Measurements from ENCODE around the gene SP110. TPM values are rescaled to one million over a fixed set of nuclear protein-coding genes. Genes with fewer than 3 reads are reported as not detected.

Gene SP110
- total RNA-seq, 2 donors from 2014 or later, result 28.0 to 73.5 TPM

DNA sequence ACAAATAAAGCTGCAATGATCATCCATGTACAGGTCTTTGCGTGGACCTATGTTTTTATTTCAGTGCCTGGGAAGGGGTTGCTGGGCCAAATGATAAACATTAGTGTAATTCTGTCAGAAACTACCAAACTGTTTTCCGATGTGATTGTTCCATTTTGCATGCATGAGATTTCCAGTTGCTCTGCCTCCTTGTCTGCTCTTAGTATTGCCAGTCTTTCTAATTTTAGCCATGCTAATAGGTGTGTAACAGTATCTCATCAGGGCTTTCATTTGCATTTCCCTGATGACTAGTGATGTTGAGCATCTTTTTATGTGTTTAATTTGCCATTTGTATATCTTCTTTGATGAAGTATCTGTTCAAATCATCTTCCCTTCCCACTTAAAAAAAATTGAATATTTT, 67.5 kb downstream of the SP110 start:
- H3K27me3 ChIP-seq (replicated peaks; ENCODE audit: insufficient read depth), result no peaks in the 10 kb centered on the region
- H3K27ac ChIP-seq, result no peak overlapping the region
- DNase-seq (ENCODE audit: low spot score) (no peak), ATAC-seq (ENCODE audit: insufficient number of reproducible peaks, low FRiP score, low read depth) (no peak)
- no peaks in the 10 kb centered on the region for H3K4me1 ChIP-seq (ENCODE audit: control insufficient read depth in 1 of 2, low read depth in 2 of 2)
- H3K9me3 ChIP-seq, result peaks cover 3% of the 10 kb centered on the region
- no peaks in the 10 kb centered on the region for H3K36me3 ChIP-seq
- TF ChIP-seq, protein P1, sequence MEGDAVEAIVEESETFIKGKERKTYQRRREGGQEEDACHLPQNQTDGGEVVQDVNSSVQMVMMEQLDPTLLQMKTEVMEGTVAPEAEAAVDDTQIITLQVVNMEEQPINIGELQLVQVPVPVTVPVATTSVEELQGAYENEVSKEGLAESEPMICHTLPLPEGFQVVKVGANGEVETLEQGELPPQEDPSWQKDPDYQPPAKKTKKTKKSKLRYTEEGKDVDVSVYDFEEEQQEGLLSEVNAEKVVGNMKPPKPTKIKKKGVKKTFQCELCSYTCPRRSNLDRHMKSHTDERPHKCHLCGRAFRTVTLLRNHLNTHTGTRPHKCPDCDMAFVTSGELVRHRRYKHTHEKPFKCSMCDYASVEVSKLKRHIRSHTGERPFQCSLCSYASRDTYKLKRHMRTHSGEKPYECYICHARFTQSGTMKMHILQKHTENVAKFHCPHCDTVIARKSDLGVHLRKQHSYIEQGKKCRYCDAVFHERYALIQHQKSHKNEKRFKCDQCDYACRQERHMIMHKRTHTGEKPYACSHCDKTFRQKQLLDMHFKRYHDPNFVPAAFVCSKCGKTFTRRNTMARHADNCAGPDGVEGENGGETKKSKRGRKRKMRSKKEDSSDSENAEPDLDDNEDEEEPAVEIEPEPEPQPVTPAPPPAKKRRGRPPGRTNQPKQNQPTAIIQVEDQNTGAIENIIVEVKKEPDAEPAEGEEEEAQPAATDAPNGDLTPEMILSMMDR (IDR thresholded peaks at IDR 0.05), result no peak
- no peak overlapping the region for H3K4me3 ChIP-seq

DNA sequence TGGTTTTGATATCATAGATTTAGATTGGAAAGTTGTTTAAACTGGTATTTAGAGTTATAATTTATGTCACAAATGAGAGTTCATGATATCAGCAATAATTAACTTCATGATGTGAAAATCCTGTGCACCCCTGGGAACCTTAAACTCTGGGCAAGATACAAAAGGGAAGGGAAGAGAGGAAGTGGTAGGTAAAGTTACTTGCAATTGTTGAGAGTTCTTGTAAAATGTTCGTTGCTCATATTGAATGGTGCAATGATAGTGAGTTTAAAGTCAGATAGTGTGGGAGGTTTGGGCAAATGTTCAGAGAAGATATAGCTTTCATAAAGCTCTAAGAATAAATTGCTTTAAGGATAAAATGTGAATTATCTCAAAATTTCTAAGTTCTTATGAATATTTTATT, 75.4 kb downstream of the SP110 start:
- Histone ChIP-seq H3K9me3 (no peaks in the 10 kb centered on the region), H3K27ac (no peak overlapping the region), H3K36me3 (no peaks in the 10 kb centered on the region), H3K27me3 (replicated peaks; ENCODE audit: insufficient read depth) (no peaks in the 10 kb centered on the region), H3K4me1 (ENCODE audit: control insufficient read depth in 1 of 2, low read depth in 2 of 2) (no peaks in the 10 kb centered on the region), H3K4me3 (no peak overlapping the region)
- DNase-seq (ENCODE audit: low spot score) (no peak), ATAC-seq (ENCODE audit: insufficient number of reproducible peaks, low FRiP score, low read depth) (no peak)
- TF ChIP-seq, protein P1 (IDR thresholded peaks at IDR 0.05), result no peak

DNA sequence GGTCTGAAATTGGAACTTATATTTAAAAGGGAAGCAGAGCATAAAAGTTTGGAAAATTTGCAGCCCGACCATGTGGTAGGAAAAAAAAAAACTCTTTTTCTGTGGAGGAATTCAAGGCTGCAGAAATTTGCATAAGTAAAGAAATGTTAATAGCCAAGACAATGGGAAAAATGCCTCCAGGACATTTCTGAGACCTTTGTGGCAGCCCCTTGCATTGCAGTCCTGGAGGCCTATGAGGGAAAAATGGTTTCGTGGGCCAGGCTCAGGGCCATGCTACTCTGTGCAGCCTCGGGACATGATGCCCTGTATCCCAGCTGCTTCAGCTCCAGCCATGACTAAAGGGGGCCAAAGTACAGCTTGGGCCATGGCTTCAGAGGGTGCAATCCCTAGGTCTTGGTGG, 79.1 kb downstream of the SP110 start:
- Histone ChIP-seq H3K27me3 (replicated peaks; ENCODE audit: insufficient read depth) (no peaks in the 10 kb centered on the region), H3K4me3 (no peak overlapping the region), H3K4me1 (ENCODE audit: control insufficient read depth in 1 of 2, low read depth in 2 of 2) (no peaks in the 10 kb centered on the region), H3K36me3 (no peaks in the 10 kb centered on the region), H3K9me3 (no peaks in the 10 kb centered on the region), H3K27ac (no peak overlapping the region)
- DNase-seq (ENCODE audit: low spot score) (no peak), ATAC-seq (ENCODE audit: insufficient number of reproducible peaks, low FRiP score, low read depth) (no peak)
- TF ChIP-seq, protein P1 (IDR thresholded peaks at IDR 0.05), result no peak

DNA sequence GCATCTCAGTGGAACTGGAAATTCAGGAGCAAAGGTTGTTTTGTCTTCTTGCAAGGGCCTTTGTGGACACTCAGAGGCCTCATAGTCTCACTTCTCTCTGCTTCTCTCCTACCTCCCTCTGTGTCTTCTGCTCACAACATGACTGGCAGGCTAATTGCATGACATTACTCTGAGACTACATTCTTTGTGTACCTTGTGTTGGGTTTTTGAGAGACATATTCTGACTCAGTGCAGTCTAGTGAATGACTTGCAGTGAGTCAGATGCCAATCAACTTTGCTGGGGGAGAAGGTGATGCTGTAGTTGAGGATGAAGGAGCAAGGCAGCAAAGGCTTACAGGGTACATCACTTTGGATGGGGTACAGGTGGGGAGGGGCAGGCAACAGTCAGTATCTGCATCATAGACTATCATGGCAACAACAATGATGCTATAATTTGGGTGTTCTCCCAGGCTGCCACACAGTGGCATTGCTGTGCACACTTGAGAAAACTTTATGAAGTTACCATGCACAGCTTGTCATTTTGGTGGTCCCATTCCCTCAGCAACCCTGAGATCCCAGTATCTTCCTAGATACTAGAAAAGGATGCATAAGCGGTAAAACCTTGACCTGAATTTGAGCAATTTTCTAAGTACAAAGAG, 81.8 kb downstream of the SP110 start:
- Histone ChIP-seq H3K36me3 (no peaks in the 10 kb centered on the region), H3K27ac (no peak overlapping the region), H3K9me3 (peaks cover 3% of the 10 kb centered on the region), H3K27me3 (replicated peaks; ENCODE audit: insufficient read depth) (no peaks in the 10 kb centered on the region), H3K4me3 (no peak overlapping the region), H3K4me1 (ENCODE audit: control insufficient read depth in 1 of 2, low read depth in 2 of 2) (no peaks in the 10 kb centered on the region)
- DNase-seq (ENCODE audit: low spot score) (no peak), ATAC-seq (ENCODE audit: insufficient number of reproducible peaks, low FRiP score, low read depth) (no peak)
- TF ChIP-seq, protein P1 (IDR thresholded peaks at IDR 0.05), result no peak

DNA sequence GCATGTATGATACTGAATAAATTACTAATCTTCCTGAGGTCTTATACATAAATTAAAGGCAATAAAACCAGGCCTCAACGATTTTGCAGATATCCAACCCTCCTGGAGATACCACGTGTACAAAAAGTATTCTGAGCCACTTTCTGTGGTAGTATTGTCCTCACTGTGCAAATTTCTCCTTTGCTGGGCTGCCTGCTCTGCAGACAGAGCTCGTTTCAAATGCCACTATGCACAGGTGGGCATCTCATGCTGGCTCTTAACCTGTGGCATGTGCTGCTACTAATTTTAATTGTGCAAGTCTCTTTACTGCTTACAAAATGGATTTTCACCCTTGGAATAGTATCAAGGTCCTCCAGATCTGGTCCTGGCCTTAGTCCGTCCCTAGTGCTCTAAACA, 84.7 kb downstream of the SP110 start:
- Histone ChIP-seq H3K36me3 (no peaks in the 10 kb centered on the region), H3K27me3 (replicated peaks; ENCODE audit: insufficient read depth) (no peaks in the 10 kb centered on the region), H3K9me3 (peaks cover 3% of the 10 kb centered on the region), H3K4me1 (ENCODE audit: control insufficient read depth in 1 of 2, low read depth in 2 of 2) (no peaks in the 10 kb centered on the region), H3K27ac (no peak overlapping the region), H3K4me3 (no peak overlapping the region)
- DNase-seq (ENCODE audit: low spot score) (no peak), ATAC-seq (ENCODE audit: insufficient number of reproducible peaks, low FRiP score, low read depth) (no peak)
- TF ChIP-seq, protein P1 (IDR thresholded peaks at IDR 0.05), result no peak
